Measurements from ENCODE around the gene ERI3.

The ERI3 gene

GRCh38 chr1:44283524-44284173, 71.4 kb downstream of the ERI3 start:
- DNase-seq (ENCODE audit: low read depth, low spot score), result no peak

GRCh38 chr1:44282704-44283426, 72.2 kb downstream of the ERI3 start:
- DNase-seq (ENCODE audit: low read depth, low spot score), result no peak

- DNase-seq (ENCODE audit: low read depth, low spot score), result no peak
Measured at GRCh38 chr1:44281962-44282703, 72.9 kb downstream of the ERI3 start.

GRCh38 chr1:44276901-44277300, 78.2 kb downstream of the ERI3 start:
- no peak for DNase-seq (ENCODE audit: low read depth, low spot score)

GRCh38 chr1:44275991-44276405, 79.1 kb downstream of the ERI3 start:
- DNase-seq (ENCODE audit: low read depth, low spot score), result no peak

- DNase-seq (ENCODE audit: low read depth, low spot score), result no peak
Measured at GRCh38 chr1:44275296-44275962, 79.6 kb downstream of the ERI3 start.

GRCh38 chr1:44273560-44274350, 81.3 kb downstream of the ERI3 start:
- no peak for DNase-seq (ENCODE audit: low read depth, low spot score)

GRCh38 chr1:44272992-44273391, 82.1 kb downstream of the ERI3 start:
- no peak for DNase-seq (ENCODE audit: low read depth, low spot score)

GRCh38 chr1:44271646-44272045, 83.4 kb downstream of the ERI3 start:
- no peak for DNase-seq (ENCODE audit: low read depth, low spot score)

- no peak for DNase-seq (ENCODE audit: low read depth, low spot score)
Measured at GRCh38 chr1:44270686-44271628, 84.1 kb downstream of the ERI3 start.

GRCh38 chr1:44268054-44268453, 87.0 kb downstream of the ERI3 start:
- DNase-seq (ENCODE audit: low read depth, low spot score), result no peak

- no peak for DNase-seq (ENCODE audit: low read depth, low spot score)
Measured at GRCh38 chr1:44267438-44267837, 87.6 kb downstream of the ERI3 start.

GRCh38 chr1:44266400-44267344, 88.4 kb downstream of the ERI3 start:
- DNase-seq (ENCODE audit: low read depth, low spot score), result no peak

- no peak for DNase-seq (ENCODE audit: low read depth, low spot score)
Measured at GRCh38 chr1:44265656-44266358, 89.2 kb downstream of the ERI3 start.

GRCh38 chr1:44264451-44264771, 90.6 kb downstream of the ERI3 start:
- no peak for DNase-seq (ENCODE audit: low read depth, low spot score)

- DNase-seq (ENCODE audit: low read depth, low spot score), result no peak
Measured at GRCh38 chr1:44263568-44264450, 91.2 kb downstream of the ERI3 start.

- DNase-seq (ENCODE audit: low read depth, low spot score), result no peak
Measured at GRCh38 chr1:44262816-44263567, 92.1 kb downstream of the ERI3 start.

All from smooth muscle cell of the brain vasculature (primary cell).